NOMO-1 treated with DMSO at 0.1 percent for 48 hours (cell line): ENCODE data around the gene SH2D3C.
"Not testable (repeated sequence)": the region's sequence is repeated elsewhere in the genome, so short reads cannot be mapped to it uniquely, and the experiment has no call there.

Source experiments
- DNase-seq: peaks from one replicate; lab custom pipeline; 2025; ENCODE audit not compliant: unreplicated experiment; lab: John Stamatoyannopoulos, UW

Gene SH2D3C

DNA sequence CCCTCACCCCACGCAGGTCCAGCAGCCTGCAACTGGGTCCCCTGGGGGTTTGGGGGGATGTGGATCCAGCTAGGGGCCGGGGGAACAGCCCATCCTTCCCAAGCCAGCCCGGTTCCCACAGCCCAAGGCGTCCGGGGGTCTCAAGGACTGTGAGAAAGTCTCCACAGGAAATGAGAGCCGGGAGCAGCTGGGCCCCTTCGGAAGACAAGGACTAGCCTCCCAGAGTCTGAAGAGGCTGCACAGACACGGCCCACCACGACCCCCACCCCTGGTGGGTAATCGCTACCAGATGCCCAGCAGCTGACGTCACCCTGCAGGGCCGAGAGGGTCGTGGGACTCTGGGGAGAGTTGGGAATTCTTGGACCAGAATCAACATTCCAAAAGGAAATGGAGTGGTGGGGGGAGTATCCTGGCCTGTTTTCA is 10.5 kb downstream of the SH2D3C start:
- DNase-seq: no peak

DNA sequence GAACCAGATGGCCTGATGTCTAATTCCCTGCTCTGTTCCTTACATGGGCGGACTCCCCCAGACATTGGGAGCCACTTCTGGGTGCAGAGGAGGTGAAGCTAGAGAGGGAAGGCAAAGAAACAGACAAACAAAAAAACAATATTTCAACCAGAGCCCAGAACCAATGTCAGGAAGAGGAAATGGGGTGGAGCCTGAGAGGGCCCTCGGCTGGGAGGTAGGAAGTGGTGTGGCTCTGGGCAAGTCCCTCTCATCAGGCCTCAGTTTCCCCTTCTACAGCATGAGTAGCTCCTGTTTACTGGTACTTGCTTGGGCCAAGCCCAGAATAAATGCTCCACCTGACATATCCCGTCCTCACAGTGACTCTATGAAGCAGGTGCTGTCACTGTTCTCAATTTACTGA is 11.1 kb downstream of the SH2D3C start:
- no peak for DNase-seq

DNA sequence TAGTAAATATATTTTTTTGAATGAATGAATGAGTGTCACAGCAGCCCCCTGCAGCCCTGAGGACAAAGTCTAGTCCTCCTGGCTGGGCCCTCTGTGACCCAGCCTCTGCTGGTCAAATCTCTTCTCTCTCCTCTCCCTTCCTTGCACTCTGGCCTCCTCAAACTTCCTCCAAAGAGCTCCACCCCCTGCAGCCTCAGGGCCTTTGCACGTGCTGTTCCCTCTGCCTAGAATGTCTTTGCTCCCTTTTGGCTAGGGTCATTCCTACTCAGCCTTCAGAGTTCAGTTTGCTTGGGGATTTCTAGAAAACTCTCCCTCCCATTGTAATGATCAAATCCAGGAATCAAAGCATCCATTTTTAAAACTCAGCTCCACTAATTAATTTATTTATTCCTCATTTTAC is 13.0 kb downstream of the SH2D3C start:
- no peak for DNase-seq

DNA sequence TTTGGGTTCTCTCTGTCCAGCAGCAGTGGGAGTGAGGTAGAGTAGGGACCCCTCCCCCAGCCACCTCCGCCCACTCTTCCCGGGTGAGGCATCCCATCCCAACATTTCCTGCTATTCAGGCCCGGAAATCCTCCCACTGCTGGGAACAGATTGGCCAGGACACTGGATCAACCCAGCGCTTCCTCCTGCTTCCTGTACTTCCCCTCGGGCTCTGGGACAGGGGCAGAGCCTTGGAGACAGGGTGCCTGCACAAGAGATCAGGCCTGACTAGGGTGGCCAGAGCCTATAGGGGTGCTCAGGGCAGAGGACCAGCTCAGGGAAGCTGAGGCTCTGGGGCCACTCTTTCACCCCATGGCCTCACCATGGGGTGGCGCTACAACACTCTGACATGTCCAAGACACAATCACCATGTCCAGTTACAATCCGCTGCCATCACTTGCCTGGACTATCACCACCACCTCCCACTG is 14.5 kb downstream of the SH2D3C start:
- peak; percentile 25 for DNase-seq

DNA sequence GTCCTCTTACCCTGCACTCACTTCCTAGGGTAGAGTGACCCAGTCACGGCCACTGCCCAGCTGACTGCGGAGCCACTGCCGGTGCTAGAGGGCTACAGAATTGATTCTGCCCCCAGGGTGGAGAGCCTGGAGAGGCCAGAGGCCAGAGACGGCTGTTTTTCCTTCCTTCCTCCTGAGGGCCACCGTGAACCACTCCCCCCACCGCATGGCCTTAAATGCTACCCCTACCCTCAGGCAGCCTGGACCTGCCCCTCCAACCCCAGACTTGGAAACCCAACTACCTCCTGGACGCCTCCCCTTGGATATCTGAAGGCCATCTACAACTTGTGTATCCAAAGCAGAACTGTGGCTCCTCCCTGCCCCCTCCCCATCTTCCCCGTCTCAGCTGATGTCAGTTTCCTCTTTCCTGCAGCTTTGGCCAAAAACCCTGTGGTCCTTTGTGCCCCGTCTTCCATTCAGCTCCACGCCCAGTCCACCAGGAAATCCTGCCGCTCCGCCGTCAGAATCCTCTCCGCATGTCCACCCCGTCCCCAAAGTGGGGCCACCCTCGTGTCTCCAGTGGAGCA is 16.3 kb downstream of the SH2D3C start:
- peak; percentile 23 for DNase-seq

DNA sequence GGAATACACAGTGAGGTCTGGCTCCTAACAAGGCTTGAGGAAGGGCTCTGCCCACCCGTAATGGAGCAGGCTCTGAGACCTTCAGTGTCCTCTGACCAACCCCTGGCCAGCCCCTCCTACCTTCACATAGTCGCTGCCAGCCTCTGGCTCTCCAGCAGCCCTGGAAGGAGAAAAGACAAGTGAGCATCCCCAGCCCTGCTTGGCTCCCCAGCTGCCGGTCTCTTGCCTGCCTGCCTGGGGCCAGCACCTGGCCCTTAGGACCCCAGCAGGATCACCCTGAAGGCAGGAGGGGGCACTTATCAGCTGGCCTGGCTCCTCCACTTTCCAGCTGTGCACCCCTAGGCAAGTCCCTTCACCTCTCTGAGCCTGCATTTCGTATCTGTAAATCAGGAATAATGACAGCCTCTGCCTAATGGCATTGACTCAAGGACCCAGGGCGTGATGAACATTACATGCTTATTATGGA is 16.9 kb downstream of the SH2D3C start:
- DNase-seq: no peak

DNA sequence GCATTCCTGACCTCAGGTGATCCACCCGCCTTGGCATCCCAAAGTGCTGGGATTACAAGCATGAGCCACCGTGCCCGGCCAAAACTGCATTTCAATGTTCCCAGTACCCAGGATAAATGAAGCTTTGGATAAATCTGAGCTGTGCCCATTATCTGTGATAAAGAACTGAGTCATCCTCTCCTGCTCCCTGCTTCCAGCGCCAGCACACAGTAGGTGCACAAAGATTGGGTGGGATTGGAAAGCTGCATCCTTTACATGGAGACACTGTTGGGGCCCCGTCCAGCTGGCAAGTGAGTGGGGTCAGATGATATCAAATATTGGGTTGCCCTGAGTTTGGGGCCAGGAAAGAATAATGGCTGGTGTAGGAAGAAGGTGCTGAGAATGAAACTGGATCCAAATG is 17.4 kb downstream of the SH2D3C start:
- no peak for DNase-seq

DNA sequence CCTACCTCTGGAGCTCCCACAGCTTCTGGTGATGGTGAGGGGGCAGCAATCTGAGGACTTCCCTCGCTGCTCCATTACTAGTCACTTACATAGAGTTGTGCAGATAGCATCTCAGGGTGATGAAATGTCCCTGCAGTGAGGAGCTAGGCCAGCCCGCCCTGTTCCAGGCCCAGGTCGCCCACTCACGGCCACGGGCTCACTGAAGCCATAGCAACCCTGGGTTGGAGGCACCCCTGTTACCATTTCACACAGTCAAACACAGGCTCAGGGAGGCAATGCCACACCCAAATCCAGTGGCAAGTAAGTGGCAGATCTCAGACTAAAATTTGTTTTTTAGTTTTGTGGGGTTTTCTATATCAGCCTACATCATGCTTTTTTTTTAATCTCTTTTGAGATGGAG is 19.6 kb downstream of the SH2D3C start:
- DNase-seq: no peak

DNA sequence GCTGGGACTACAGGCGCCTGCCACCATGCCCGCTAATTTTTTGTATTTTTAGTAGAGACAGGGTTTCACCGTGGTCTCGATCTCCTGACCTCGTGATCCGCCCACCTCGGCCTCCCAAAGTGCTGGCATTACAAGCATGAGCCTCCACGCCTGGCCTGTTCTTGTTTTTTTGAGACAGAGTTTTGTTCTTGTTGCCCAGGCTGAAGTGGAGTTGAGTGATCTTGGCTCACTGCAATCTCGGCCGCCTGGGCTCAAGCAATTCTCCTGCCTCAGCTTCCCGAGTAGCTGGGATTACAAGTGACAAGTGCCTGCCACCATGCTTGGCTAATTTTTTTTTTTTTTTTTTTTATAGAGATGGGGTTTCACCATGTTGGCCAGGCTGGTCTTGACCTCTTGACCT is 21.7 kb downstream of the SH2D3C start:
- DNase-seq: not testable (repeated sequence)

DNA sequence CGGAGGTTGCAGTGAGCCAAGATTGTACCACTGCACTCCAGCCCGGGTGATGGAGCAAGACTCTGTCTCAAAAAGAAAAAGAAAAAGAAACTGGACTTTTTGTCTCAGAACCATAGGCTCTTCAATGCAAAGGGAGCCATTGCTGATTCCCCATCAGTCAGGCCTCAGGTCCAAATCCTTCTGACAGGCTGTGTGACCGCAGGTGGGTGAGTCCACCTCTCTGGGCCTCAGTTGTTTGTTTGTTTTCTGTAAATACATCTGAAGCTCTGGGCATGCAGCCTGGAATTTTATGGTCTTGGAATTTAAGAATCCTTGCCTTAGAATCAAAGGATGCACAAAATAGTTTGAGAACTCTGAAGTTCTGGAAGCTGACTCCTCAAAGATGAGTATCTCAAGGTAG is 22.2 kb downstream of the SH2D3C start:
- no peak for DNase-seq

DNA sequence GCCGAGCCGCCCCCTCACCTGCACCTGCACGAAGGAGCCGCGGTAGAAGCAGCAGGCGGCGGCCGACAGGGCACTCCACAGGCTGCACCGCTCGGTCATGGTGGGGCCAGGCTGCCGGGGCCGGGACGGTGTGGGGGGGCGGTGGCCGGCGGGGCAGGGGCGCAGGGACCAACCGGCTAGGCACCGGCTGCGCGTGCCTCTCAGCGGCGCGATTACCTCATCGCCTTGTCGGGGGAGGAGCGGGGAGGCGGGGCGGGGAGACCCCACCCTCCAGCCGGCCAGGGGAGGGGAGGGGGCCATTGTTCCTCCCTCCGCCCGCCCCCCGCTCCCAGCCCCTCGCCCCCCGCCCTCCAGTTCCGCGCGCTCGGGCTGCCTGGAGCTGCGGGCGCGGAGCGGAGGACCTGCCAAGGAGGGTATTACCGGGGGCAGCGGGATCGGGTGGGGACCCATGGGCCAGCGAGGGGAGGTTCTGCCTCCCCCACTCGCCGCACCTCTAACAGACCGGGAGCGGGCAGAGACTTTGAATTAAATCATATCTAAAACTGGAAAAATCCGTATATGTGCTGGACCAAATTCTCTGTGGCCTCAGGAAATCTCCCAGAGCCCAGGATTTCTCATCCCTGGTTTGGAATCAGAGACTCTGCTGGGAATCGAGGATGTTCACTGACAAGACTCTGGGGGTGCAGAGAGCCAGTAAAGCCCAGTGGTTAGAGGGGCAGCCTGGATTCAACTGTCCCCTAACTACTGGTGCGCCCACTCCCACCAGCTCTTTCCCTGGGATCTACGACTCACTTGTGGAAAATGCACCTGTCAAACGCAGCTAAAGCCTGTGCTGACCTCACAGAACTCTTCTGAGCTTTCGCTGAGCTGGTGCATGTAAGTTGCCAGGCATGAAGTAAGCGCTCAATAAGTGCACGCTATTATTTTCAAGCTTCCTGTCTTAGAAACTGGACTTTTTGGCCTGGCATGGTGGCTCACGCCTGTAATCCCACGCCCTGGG is 23.1 kb downstream of the SH2D3C start:
- no peak for DNase-seq

DNA sequence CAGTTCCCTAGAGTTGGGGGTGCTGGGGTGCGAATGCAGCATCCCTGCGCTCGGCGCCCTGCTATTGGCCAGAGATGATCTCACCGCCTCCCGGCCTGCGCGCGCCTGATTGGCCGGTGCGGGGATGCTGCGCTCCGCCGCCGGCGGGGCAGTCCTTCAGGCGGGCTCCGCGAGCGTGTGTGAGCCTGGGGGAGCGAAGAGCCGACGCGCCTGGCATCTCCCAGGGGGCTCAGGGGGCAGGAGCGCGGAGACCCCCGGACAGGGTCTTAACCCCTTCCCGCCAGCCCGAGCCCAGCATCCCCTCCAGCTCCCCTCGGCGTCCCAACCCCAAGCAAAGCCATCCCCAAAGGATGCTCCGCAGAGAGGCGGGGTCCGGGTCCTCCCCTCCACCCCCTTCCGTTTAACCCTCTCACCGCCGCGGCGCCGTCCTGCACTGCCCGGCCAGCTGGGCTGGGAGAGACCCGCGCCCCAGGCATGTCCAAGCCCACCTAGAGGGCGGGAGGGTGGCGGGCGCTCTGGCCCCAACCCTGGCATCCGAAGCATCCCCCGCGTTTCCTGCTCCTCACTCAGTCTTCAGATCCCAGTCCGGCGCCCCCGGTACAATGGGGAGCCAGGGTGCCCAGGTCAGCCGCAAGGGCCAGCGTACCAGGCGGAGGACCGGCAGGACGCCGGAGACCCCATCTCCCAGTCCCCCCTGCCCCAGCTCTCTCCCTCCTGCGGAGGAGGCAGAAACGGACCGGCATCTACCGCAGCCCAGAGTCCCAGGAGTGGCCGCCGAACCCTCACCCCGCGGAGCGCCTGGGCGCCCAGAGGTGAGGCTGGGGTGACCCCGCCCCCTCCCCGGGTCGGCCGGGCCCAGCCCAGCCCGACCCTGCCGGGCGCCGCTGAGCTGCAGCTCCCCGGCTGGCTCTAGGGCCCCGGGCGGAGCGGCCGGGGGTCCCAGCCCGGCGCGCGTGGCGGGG is 24.1 kb downstream of the SH2D3C start:
- DNase-seq: no peak

DNA sequence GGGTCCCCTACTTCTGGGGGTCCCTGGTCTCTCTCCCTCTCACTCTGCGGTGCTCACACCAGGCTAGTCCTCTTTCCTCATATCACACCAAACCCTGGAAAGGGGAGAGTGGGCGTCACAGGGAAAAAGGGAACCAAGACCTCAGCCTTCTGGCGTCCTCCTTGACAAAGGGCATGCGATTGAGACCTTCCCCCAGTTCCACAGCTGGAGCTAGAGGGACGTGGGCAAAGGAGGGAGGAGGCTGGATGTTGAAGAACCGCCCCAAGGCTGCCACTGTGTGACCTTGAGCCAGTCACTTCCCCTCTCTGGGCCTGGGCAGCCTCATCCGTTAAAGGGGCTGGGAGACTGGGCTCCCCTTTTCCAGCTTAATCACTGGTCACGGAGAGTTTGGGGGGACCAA is 24.8 kb downstream of the SH2D3C start:
- DNase-seq: no peak

DNA sequence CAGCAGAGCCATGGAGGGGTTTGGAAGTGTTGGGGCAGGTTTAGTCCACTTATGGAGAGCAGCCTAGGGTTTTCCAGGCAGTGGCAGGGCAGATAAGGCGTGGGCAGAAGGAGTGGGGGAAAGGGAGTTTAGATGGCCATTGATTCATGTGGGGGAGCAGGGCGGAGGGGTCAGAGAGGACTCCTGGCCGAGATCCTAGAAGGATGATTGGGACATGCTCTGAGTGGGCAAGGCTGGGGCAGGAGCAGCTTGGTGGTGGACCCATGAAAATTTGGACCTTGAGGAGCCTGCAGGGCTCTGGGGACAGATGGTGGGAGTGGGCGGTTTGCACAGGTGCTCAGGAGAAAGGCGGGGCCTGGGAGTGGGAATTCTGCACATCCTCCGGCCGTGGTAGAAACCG is 25.3 kb downstream of the SH2D3C start:
- no peak for DNase-seq

DNA sequence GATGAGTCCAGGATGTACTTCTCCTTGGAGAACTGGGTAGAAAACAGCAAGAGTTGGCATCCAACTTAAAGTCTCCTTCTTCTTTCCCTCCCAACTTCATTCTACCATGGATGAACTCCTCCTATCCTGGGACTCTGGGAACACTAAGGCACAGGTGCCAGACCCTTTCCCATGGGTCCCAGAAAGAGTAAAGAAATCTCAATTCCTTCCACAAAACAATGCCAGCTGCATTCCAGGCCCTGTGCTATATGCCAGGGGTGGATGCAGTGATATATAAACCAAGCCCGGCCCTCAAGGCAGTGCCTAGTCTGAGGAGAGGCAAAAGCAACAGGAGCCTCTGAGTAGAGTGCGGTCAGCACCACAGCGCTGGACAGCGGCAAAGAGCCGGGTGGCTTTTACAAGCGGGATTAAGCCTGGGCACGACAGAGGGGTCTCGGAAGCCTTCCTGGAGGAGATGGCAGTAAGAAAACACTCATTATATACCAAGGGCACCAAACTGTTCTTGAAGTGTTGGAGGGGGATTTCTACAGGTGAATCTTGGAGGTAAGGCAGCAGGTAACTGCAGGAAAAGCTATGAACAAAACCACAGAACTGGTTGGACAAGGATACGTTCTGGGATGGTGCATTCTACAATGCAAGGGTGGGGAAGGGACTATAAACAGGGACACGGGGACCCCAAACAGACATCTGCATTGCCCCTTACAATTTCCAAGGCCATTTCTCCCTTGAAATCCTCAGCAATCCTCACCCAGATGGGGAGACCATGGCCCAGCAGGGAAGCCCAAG is 27.0 kb downstream of the SH2D3C start:
- DNase-seq: no peak

DNA sequence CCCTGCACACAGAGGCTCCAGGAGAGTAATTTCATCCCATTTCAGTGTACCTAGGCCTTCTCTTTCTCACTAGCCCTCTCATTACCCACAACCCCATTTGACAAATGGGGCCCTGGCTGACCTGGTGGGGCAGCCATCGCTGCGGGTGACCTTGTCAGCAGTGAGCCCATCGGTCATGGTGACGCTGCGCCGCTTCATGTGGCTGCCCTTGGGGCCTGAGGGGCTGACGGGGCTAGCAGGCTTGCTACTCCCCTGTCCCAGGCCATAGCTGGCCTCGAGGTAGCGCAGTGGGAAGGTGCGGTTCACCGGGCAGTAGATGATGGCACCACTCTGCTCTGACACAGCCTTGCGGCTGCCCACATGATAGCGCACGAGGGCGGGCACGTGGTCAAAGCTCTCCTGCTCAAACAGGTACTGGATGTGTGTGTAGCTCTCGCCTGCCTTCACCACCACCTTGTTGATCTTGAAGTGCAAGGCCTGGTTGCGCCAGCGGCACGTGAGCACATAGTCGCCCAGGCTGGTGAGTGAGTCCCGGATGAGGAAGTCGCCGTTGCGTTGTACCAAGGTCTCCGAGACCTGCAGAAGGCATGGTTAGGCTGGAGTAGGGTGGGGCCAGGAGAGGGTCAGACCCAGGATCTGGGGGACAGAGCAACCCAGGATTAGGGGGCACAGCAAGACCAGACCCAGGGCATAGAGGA is 29.2 kb downstream of the SH2D3C start:
- no peak for DNase-seq

DNA sequence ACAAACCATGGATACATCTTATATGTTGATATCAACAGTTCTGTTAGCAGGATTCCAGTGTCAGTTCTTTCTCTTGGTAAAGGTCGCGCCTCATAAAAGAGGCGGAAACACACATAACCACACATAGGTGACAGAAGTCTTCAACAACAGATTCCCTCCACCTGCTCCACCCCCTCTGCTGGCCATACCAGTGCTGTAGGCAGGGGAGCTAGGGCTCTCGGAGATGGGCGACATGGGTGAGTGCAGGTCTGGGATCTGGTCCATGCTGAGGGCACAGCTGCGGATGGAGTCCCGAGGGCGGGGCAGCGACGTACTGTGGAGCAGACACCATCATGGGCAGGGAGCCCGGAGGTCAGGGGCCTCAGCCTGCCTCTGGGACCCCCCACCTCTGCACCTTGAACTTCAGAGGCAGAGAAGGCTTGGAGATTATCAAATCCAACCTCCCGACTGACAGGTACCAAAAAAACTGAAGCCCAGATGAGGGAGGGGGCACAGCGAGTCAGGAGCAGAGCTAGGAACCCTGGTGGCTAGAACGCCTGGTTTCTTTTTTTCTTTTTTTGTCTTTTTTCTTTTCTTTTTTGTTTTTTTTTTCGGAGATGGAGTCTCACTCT is 31.4 kb downstream of the SH2D3C start:
- DNase-seq: no peak

DNA sequence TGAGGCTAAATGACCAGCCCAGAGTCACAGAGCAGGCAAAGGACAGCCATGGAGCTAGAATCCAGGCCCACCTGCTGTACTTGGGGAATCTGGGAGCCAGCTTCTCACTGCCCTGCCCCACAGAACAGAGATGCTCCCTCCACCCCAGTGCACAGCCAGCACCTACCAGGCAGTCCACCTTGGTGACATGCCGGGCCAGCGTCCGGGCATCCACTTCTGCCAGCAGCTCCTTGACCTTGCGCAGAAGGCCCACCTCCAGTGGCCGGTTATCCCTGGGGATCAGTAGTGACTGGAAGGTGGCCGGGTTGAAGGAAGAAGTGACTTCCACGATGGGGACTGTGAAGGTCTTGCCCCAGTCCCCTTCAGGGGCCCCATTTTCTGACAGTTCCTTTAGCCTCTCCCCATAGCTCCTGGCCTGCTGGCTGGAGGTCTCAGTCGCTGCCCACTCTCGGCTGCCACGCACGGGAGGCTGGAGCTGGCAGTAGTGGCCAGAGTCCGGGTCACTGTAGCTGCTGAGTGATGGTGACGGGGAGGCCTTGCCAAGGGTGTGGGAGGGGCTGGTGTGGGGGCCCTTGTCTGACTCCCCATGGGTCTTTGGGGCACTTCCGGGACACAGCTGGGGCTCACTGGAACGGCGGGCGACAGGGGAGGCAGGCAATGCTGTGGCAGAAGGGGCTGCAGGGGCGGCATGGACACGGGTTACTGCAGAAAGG is 33.9 kb downstream of the SH2D3C start:
- no peak for DNase-seq
